Ammon's horn (tissue), 1 donor: ENCODE data around the gene HSPBP1.
"Not testable (repeated sequence)": the region's sequence is repeated elsewhere in the genome, so short reads cannot be mapped to it uniquely, and the experiment has no call there.

ENCODE experiments used
- DNase-seq: peaks from one replicate; pipeline ENCODE4 v3.0.0-alpha.2; 2016; ENCODE audit warnings: low spot score

HSPBP1 gene, protein sequence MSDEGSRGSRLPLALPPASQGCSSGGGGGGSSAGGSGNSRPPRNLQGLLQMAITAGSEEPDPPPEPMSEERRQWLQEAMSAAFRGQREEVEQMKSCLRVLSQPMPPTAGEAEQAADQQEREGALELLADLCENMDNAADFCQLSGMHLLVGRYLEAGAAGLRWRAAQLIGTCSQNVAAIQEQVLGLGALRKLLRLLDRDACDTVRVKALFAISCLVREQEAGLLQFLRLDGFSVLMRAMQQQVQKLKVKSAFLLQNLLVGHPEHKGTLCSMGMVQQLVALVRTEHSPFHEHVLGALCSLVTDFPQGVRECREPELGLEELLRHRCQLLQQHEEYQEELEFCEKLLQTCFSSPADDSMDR

GRCh38 chr19:55279770-55280643 is at the start of gene HSPBP1:
Gene HSPBP1 (minus strand): TSS chr19:55280110. CDS start chr19:55279608, 502 bp downstream.
- DNase-seq = peak; percentile 94

DNA sequence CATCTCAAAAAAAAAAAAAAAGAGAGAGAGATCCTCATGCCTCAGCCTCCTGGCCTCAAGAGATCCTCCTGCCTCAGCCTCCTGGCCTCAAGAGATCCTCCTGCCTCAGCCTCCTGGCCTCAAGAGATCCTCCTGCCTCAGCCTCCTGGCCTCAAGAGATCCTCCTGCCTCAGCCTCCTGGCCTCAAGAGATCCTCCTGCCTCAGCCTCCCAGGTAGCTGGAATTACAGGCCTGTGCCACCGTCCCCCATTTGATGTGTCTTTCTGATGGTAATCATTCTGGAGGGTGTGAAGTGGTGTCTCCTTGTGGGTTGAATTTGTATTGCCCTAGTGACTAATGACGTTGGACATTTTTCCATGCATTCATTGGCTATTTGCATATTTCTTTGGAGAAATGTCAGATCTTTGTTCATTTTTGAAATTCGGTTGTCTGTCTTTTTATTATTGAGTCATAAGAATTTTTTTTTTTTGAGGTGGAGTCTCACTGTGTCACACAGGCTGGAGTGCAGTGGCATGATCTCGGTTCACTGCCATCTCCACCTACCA is 48.9 kb upstream of the HSPBP1 start:
- not testable (repeated sequence) for DNase-seq

GRCh38 chr19:55325172-55325571 is 45.3 kb upstream of the HSPBP1 start, which contains the start of gene TMEM150B:
Gene TMEM150B (minus strand): TSS chr19:55325341. CDS start chr19:55321036, 4,305 bp downstream.
- peak; percentile 39 for DNase-seq

- no peak for DNase-seq
Measured at GRCh38 chr19:55324662-55325061, 44.8 kb upstream of the HSPBP1 start.

GRCh38 chr19:55322204-55322885 is 42.4 kb upstream of the HSPBP1 start:
- DNase-seq = no peak

GRCh38 chr19:55321466-55322137 is 41.7 kb upstream of the HSPBP1 start:
- DNase-seq = no peak

GRCh38 chr19:55320844-55321419 is 41.0 kb upstream of the HSPBP1 start:
- DNase-seq = no peak

DNA sequence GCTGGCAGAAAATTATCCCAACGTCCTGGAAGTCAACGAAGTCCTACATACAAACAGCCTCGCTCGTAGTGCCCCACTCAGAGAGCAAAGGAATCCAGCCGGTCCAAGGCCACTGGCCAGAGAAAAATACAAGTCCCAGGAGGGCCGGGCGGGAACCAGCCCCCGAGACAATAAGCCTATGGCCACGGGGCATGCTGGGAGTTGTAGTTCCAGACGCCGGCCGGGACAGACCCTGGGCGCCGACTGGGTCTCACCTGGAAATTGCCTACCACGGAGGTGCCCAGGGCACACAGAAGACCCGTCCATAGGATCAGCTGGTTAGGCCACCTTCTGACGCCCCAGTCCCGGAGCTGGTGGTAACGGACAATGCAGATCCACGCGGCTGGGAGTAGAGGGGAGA is 39.9 kb upstream of the HSPBP1 start:
- peak; percentile 30 for DNase-seq

DNA sequence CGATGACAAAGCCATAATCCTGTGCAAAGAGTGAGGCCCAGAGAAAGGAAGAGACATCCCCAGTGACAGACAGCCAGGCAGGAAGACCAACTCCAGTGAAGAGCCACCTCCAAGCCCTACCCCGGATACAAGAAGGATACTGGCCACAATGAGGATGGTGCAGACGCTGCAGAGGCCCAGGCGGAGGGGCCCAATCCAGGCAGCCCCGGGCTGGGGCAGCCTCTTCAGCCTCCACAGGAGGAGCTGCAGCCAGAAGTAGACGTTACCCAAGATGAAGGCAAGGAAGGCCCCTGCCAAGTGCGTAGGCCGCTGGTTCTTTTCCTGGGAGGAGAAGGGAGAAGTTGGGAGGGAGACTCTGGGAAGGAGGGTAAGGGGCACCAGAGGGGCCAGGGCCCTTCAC is 36.7 kb upstream of the HSPBP1 start:
- no peak for DNase-seq

DNA sequence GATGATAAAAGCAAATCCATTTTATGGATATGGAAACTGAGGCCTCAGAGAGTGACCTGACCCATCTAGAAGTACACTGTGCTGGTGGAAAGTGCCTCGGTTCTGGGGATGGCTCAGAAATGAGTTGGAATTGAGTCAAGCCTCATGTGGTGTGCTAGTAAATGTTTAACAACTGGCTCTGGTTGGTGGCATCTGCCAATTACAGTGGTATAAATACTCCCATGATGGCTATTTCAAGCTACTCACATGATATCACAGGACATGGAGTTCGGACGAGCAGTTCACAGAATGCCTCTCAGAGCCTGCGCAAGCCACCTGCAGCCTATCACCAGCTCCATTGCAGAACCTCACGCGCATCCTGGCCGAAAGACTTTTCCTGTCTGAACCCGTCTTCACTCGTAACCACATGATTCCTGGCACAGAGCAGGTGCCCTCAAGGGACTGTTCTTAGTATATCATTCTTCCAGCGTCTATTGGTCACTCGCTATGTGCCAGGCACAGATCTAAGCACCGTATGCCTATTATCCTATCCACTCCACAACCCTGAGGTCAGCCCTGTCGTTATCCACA is 36.1 kb upstream of the HSPBP1 start:
- no peak for DNase-seq

DNA sequence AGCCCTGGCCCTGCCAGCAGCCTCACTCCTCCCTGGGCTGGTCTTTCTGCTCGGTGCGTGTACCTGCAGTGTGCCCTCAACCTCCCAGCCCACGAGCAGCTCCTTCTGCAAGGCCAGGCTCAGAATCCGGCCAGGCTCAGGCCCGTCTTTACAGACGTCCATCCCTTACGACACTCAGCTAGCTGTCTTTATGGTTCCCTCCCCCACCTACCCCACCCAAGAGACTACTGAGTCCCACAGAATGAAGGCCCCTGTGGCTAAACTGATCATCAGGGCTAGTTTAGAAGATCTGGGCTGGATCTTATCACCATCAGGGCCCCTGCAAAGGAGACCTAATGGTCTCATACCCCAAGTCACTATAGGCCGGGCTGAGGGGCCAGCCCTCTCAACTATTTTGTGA is 34.5 kb upstream of the HSPBP1 start:
- no peak for DNase-seq

DNA sequence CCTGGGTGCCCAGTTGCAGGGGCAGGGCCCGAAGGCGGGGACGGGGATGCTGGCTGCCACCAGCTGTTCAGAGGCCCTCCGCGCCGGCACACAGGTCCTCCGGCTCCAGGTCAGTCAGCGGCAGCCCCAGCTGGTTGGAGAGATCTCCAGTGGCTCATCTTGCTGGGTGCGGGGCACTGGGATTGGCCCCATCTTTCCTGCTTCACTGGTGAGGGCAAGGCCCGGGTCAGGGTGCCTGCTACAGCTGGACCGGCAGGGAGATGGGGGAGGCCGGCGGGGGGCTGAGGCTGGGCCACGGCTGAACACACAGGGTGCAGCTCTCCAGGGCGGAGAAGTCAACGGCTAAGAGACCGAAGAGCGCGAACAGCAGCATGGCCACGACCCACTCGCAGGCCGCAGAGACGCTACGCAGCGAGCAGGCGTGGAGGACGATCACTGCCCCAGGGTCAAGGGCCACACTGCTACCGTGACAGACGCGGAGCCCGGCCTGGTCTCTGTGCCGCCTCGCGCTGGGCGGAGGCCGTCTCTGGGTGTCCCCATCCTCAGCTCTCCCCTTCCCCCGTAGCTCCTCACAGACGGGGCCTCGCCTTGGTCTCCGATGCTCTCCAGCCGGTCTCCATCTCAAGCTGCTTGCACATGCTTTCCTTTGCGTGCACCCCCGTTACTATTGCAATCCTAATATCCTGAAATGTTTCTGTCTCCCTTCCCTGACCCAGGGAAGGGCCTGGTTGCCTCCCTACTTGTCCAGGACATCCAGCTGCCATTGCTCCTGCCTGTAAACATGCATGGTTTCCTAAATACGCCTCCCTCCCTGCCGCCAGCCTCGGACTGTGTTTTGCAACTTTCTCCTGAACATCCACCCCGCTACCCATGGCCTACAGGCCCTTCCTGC is 33.0 kb upstream of the HSPBP1 start:
- DNase-seq = no peak

DNA sequence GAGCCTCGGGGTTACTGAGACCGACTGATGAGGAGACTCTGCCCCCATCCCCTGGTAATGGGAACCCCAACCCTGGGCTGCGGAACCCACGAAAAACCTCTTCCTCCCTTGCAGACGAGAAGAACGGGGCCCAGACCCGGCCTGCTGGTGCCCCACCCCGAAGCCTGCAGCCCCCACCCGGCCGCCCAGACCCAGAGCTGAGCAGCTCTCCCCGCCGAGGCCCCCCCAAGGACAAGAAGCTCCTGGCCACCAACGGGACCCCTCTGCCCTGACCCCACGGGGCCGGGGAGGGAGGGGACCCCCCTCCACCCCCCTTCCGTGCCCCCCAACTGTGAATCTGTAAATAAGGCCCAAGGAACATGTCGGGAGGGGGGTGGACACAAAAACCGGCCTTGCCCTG is 31.9 kb upstream of the HSPBP1 start:
- no peak for DNase-seq

DNA sequence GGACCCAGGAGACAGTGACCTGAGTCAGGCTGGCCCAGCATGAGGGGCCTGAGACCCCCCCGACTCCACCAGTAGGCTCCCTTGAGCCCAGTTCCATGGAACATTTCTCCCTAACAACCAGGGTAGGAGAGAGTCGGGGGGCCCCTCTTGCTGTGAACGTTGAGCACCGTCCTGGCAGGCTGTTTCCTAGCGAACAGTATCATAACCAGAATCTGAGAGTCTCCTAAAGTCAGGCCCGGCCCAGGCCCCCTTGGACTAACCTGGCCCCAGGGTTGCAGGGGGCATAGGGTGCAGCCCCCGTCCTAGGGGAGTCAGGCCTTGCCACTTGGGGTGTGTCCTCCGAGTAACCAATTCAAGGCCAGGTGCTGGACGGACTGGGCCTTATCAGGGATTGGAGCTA is 31.5 kb upstream of the HSPBP1 start:
- no peak for DNase-seq

DNA sequence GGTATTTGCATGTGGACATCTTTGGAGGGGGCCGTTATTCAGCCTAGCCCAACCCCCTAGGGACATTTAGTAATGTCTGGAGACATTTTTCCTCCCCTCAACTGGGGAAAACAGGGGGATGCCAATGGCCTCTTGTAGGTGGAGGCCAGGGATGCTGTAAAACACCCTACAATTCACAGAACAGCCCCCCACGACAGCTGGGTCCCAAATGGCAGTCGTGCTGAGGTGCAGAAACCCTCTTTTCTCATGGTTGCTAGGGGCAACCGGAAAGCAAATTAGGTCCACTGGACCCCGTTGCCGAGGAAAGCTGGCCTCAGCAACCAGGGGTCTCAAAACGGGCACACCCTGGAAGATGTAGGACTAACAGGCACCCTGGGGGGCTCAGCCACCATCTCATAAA is 30.6 kb upstream of the HSPBP1 start:
- DNase-seq = no peak

DNA sequence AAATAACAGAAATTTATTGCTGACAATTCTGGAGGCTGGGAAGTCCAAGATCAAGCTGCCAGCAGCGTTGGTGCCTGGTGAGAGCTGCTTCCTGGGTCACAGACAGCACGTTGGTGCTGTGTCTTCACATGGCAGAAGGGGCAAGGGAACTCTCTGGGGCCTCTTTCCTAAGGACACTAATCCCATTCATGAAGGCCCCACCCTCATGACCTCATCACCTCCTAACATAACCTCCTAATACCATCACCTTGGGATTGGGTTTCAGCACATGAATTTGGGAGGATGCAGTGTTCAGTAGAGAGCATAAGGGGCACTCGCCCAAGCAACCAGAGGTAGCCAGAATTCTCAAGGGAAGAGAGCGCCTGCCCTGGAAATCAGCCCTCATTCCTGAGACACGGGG is 29.5 kb upstream of the HSPBP1 start:
- DNase-seq = no peak

DNA sequence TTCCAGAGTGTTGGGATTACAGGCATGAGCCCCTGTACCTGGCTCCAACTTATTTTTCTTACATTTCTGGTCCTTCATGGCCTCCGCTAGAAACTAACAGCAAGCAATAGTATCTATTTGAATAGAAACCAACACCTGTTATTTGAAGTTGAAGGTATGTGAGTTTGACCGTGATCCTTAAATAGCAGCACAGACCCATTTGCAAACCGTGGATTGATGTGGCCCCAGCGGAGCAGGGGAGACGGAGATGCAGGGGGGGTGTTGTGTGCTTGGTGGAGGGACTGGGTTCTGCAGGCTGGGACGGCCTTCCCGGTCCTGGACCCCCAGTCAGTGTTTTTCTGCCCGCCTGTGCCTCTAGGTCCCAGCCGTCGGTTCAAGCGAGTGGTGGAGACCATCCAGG is 28.4 kb upstream of the HSPBP1 start:
- no peak for DNase-seq

DNA sequence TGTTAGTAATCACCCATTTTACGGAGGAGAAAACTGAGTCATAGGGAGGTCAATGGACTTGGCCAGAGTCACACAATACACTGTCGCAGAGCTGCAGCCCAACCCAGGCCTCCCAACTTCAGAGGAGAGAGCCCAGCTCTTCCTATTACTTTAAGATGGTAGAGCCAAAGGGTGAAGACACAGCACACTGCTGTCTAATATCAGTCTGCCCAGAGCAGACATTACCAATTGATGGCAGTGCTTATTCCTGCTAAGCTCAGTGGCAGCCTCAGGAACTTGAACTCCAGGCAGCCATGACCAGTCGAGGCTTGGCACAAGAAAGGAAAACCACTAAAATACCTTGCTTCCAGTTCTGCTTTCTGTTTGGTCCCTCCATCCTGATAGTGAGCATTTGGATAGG is 26.8 kb upstream of the HSPBP1 start:
- DNase-seq = no peak

DNA sequence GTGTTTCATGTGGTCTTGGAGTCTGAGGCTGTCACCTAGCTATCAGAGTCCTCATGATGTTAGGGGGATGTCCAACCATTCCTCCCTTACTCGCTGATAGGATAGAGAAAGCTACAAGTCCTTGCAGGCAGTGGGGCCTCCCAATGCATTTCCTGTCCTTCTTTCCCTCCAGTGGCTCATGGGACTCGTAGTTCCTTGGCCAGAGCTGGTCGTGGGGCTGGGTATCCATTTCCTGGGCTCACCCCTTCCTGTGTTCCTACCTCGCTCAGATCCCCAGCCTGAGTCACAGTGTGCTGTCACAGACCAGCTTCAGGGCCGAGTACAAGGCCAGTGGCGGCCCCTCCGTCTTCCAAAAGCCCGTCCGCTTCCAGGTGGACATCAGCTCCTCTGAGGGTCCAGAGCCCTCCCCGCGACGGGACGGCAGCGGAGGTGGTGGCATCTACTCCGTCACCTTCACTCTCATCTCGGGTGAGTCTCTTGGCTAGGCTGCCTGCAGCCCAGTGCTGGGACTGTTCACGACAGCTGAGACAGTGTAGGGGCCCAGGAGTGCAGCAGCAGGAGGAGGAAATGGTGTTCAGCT is 26.2 kb upstream of the HSPBP1 start:
- DNase-seq = no peak

DNA sequence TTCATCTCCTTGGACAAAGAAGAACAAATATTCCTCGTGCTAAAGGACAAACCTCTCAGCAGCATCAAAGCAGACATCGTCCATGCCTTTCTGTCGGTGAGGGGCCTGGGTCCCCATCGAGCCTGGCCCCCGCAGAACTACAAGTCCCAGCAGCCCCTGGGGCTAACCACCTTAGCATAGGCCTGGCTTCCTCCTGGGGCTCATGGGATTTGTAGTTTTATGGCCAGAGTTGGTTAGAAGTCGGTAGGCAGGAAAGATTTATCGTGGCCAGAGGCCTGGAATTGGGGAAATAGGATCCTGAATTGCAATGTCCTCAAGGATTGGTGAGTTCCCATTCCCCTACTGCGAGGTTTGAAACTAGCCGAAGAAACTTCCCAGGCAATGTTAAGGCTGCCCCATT is 25.6 kb upstream of the HSPBP1 start:
- peak; percentile 33 for DNase-seq
